Loucy (cell line): ENCODE measurements around the gene ACTA1.
"Not testable (repeated sequence)": the region's sequence is repeated elsewhere in the genome, so short reads cannot be mapped to it uniquely, and the experiment has no call there.

Source experiments
- H2AFZ ChIP-seq: fragments of 200-600 bp; sonication (generic); 2 replicates; pipeline ENCODE4 v1.6.0; 2016; ENCODE audit warnings: antibody characterized with exemption, mild to moderate bottlenecking, low read length, moderate library complexity
- H3F3A ChIP-seq: fragments of 200-600 bp; 2 replicates; pipeline ENCODE4 v1.6.0; 2016; ENCODE audit warnings: antibody characterized with exemption, low read depth, mild to moderate bottlenecking
- H3K27me3 ChIP-seq: fragments of 200-600 bp; sonication (generic); 2 replicates; pipeline ENCODE4 v1.6.1; 2014; ENCODE audit warnings: low read length, mild to moderate bottlenecking; ENCODE audit not compliant: insufficient read depth, poor library complexity, severe bottlenecking
- H3K36me3 ChIP-seq: fragments of 200-600 bp; sonication (generic); 2 replicates; pipeline ENCODE4 v1.6.1; 2016; ENCODE audit warnings: low read length; ENCODE audit not compliant: insufficient read depth
- H3K4me1 ChIP-seq: fragments of 200-600 bp; sonication (generic); 2 replicates; pipeline ENCODE4 v1.5.1; 2014; ENCODE audit warnings: low read length, mild to moderate bottlenecking; ENCODE audit not compliant: insufficient read depth, poor library complexity, severe bottlenecking
- H3K4me2 ChIP-seq: fragments of 200-600 bp; sonication (generic); 2 replicates; pipeline ENCODE4 v1.6.0; 2014; ENCODE audit warnings: antibody characterized with exemption, low read length, low read depth, mild to moderate bottlenecking; ENCODE audit not compliant: poor library complexity, severe bottlenecking
- H3K4me3 ChIP-seq: fragments of 200-600 bp; sonication (generic); 2 replicates; pipeline ENCODE4 v1.5.1; 2014; ENCODE audit warnings: low read length, mild to moderate bottlenecking, mixed read lengths; ENCODE audit not compliant: poor library complexity, severe bottlenecking
- H3K79me2 ChIP-seq: fragments of 200-600 bp; sonication (generic); 2 replicates; pipeline ENCODE4 v1.6.1; 2014; ENCODE audit warnings: low read length; ENCODE audit not compliant: insufficient read depth
- H3K9ac ChIP-seq: fragments of 200-600 bp; sonication (generic); 2 replicates; pipeline ENCODE4 v1.6.0; 2014; ENCODE audit warnings: mild to moderate bottlenecking, low read depth, low read length, moderate library complexity; ENCODE audit not compliant: poor library complexity, severe bottlenecking
- H3K9me2 ChIP-seq: fragments of 200-600 bp; sonication (generic); replicated peaks from 2 replicates; pipeline ENCODE4 v1.6.1; 2016; ENCODE audit warnings: low read depth, low read length, mixed read lengths
- H3K9me3 ChIP-seq: fragments of 200-600 bp; sonication (generic); 2 replicates; pipeline ENCODE4 v1.6.1; 2014; ENCODE audit warnings: mild to moderate bottlenecking, antibody characterized with exemption, low read length, low read depth; ENCODE audit not compliant: insufficient read depth
- H4K20me1 ChIP-seq: fragments of 200-600 bp; sonication (generic); 2 replicates; pipeline ENCODE4 v1.6.0; 2014; ENCODE audit warnings: antibody characterized with exemption, low read length, mild to moderate bottlenecking; ENCODE audit not compliant: insufficient read depth, poor library complexity, severe bottlenecking
- CTCF ChIP-seq: fragments of 200-600 bp; sonication (generic); conservative IDR thresholded peaks from 2 replicates; pipeline ENCODE4 v1.5.1; 2014; ENCODE audit warnings: mild to moderate bottlenecking, antibody characterized with exemption, low read length
- EZH2phosphoT487 ChIP-seq: fragments of 200-600 bp; IDR thresholded peaks from 2 replicates; pipeline ENCODE4 v1.6.1; 2018; ENCODE audit warnings: antibody characterized with exemption, mild to moderate bottlenecking, moderate library complexity, borderline replicate concordance

Gene ACTA1

GRCh38 chr1:229420765-229421164 is 13.1 kb downstream of the ACTA1 start:
- TF ChIP-seq CTCF: no peak
- no peak for TF ChIP-seq EZH2phosphoT487
- Histone ChIP-seq H3K4me2 (no peak overlapping the region), H3K79me2 (no peaks in the 10 kb centered on the region), H3K4me1 (no peaks in the 10 kb centered on the region), H2AFZ (no peak overlapping the region), H3K4me3 (no peak overlapping the region), H3F3A (no peaks in the 10 kb centered on the region), H3K36me3 (no peaks in the 10 kb centered on the region), H3K9ac (no peak overlapping the region), H3K9me2 (no peaks in the 10 kb centered on the region), H4K20me1 (no peaks in the 10 kb centered on the region), H3K9me3 (no peaks in the 10 kb centered on the region), H3K27me3 (no peaks in the 10 kb centered on the region)

GRCh38 chr1:229420224-229420623 is 13.7 kb downstream of the ACTA1 start:
- Histone ChIP-seq H3K27me3 (no peaks in the 10 kb centered on the region), H3K9me3 (no peaks in the 10 kb centered on the region), H3K9ac (no peak overlapping the region), H3K9me2 (no peaks in the 10 kb centered on the region), H3K79me2 (no peaks in the 10 kb centered on the region), H3K4me2 (no peak overlapping the region), H4K20me1 (no peaks in the 10 kb centered on the region), H3K4me3 (no peak overlapping the region), H3K4me1 (no peaks in the 10 kb centered on the region), H2AFZ (no peak overlapping the region), H3F3A (no peaks in the 10 kb centered on the region), H3K36me3 (no peaks in the 10 kb centered on the region)
- TF ChIP-seq EZH2phosphoT487: no peak
- no peak for TF ChIP-seq CTCF

GRCh38 chr1:229418586-229418985 is 15.3 kb downstream of the ACTA1 start:
- H3F3A ChIP-seq, H2AFZ ChIP-seq, H4K20me1 ChIP-seq, H3K9me3 ChIP-seq, H3K4me2 ChIP-seq, H3K36me3 ChIP-seq, H3K27me3 ChIP-seq, H3K4me1 ChIP-seq, H3K9me2 ChIP-seq, H3K79me2 ChIP-seq, H3K9ac ChIP-seq, H3K4me3 ChIP-seq: not testable (repeated sequence)

GRCh38 chr1:229412810-229413209 is 21.1 kb downstream of the ACTA1 start:
- H3K9me3 ChIP-seq, H3K27me3 ChIP-seq, H3K4me3 ChIP-seq, H3K9ac ChIP-seq, H2AFZ ChIP-seq, H4K20me1 ChIP-seq, H3K9me2 ChIP-seq, H3F3A ChIP-seq, H3K4me2 ChIP-seq, H3K4me1 ChIP-seq, H3K79me2 ChIP-seq, H3K36me3 ChIP-seq: not testable (repeated sequence)
